Hepatocyte (in vitro differentiated cells): ENCODE measurements around the gene PPME1. TPM values are rescaled to one million over a fixed set of nuclear protein-coding genes. Genes with fewer than 3 reads are reported as not detected.

ENCODE experiments used
- DNase-seq: peaks from one replicate; pipeline ENCODE4 v3.0.0-alpha.2; 2016; ENCODE audit warnings: low spot score
- H2AFZ ChIP-seq: fragments of 200-600 bp; sonication (generic); 2 replicates; pipeline ENCODE4 v1.6.0; 2016; ENCODE audit warnings: antibody characterized with exemption, mild to moderate bottlenecking
- H3K27ac ChIP-seq: fragments of 200-600 bp; sonication (generic); 2 replicates; pipeline ENCODE4 v1.5.1; 2016; ENCODE audit warnings: mild to moderate bottlenecking
- H3K27me3 ChIP-seq: fragments of 200-600 bp; sonication (generic); 2 replicates; pipeline ENCODE4 v1.6.1; 2016
- H3K36me3 ChIP-seq: fragments of 200-600 bp; sonication (generic); replicated peaks from 2 replicates; pipeline ENCODE4 v1.5.1; 2016; ENCODE audit warnings: low read depth; ENCODE audit not compliant: insufficient read depth
- H3K4me1 ChIP-seq: fragments of 200-600 bp; sonication (generic); 2 replicates; pipeline ENCODE4 v1.5.1; 2016; ENCODE audit warnings: mild to moderate bottlenecking, moderate library complexity; ENCODE audit not compliant: insufficient read depth
- H3K4me2 ChIP-seq: fragments of 200-600 bp; sonication (generic); 2 replicates; pipeline ENCODE4 v1.6.0; 2016
- H3K4me3 ChIP-seq: fragments of 200-600 bp; sonication (generic); 2 replicates; pipeline ENCODE4 v1.5.1; 2016; ENCODE audit warnings: mild to moderate bottlenecking
- H3K79me2 ChIP-seq: fragments of 200-600 bp; sonication (generic); 2 replicates; pipeline ENCODE4 v1.6.0; 2017; ENCODE audit warnings: mild to moderate bottlenecking
- H3K9me2 ChIP-seq: fragments of 200-600 bp; sonication (generic); replicated peaks from 2 replicates; pipeline ENCODE4 v1.6.0; 2017; ENCODE audit warnings: mild to moderate bottlenecking; ENCODE audit not compliant: insufficient read depth
- H3K9me3 ChIP-seq: fragments of 200-600 bp; sonication (generic); 2 replicates; pipeline ENCODE4 v1.5.1; 2016; ENCODE audit warnings: low read depth, mild to moderate bottlenecking
- H4K20me1 ChIP-seq: fragments of 200-600 bp; sonication (generic); 2 replicates; pipeline ENCODE4 v1.6.0; 2016; ENCODE audit warnings: mild to moderate bottlenecking; ENCODE audit not compliant: insufficient read depth, poor library complexity, severe bottlenecking
- CTCF ChIP-seq: fragments of 200-600 bp; sonication (generic); IDR thresholded peaks from 2 replicates; pipeline ENCODE4 v1.5.1; 2016; ENCODE audit warnings: antibody characterized with exemption, mild to moderate bottlenecking; ENCODE audit not compliant: poor library complexity
- EZH2 ChIP-seq: fragments of 200-600 bp; sonication (generic); IDR thresholded peaks from 2 replicates; pipeline ENCODE4 v1.6.1; 2016; ENCODE audit warnings: antibody characterized with exemption, mild to moderate bottlenecking, borderline replicate concordance
- EZH2phosphoT487 ChIP-seq: fragments of 200-600 bp; sonication (generic); IDR thresholded peaks from one replicate; pipeline ENCODE4 v1.6.1; 2018; ENCODE audit warnings: antibody characterized with exemption, mild to moderate bottlenecking, low read depth, moderate library complexity; ENCODE audit not compliant: unreplicated experiment, severe bottlenecking
- WGBS: methylation state at CpG from one replicate; pipeline ENCODE4 v1.1.6; 2016; ENCODE audit warnings: low lambda C conversion rate; ENCODE audit errors: missing lambda C conversion rate; 5-methylcytosine and 5-hydroxymethylcytosine counted together
- polyA plus RNA-seq: library from polyadenylated mRNA; unstranded; fragments of >200 nt; fragmentation: Nextera tagmentation; extraction: Ambion mirVana; gene quantifications from 2 replicates; pipeline ENCODE4 v1.2.1, GENCODE V29; 2016
- total RNA-seq: library from RNA; depleted of rRNA; stranded (reverse); fragments of >200 nt; gene quantifications from 2 replicates; pipeline ENCODE4 v1.2.3, GENCODE V29; 2014

Gene PPME1
- total and polyA plus RNA-seq, 2 experiments from 2014 or later, result 25.2 to 45.7 TPM

GRCh38 chr11:74212533-74212932, 41.4 kb downstream of the PPME1 start:
- Histone ChIP-seq H3K27me3 (no peaks in the 10 kb centered on the region), H3K4me3 (no peak overlapping the region), H3K27ac (no peak overlapping the region), H3K9me3 (no peaks in the 10 kb centered on the region), H3K4me2 (no peak overlapping the region), H3K79me2 (no peaks in the 10 kb centered on the region), H3K36me3 (no peaks in the 10 kb centered on the region), H3K9me2 (no peaks in the 10 kb centered on the region), H3K4me1 (no peaks in the 10 kb centered on the region), H4K20me1 (no peaks in the 10 kb centered on the region), H2AFZ (no peak overlapping the region)
- TF ChIP-seq EZH2phosphoT487, result no peak
- TF ChIP-seq EZH2, result no peak
- TF ChIP-seq CTCF, result no peak
- no peak for DNase-seq
- 97% methylated on average over 2 of the region's 2 CpGs for WGBS

- no peaks in the 10 kb centered on the region for H3K79me2 ChIP-seq
- DNase-seq, result no peak
- no peak overlapping the region for H2AFZ ChIP-seq
- no peaks in the 10 kb centered on the region for H4K20me1 ChIP-seq
- H3K4me2 ChIP-seq, result no peak overlapping the region
- WGBS, result 63% methylated on average over 1 of the region's 1 CpG
- H3K9me2 ChIP-seq, result no peaks in the 10 kb centered on the region
- H3K36me3 ChIP-seq, result no peaks in the 10 kb centered on the region
- H3K27ac ChIP-seq, result no peak overlapping the region
- no peak overlapping the region for H3K4me3 ChIP-seq
- no peaks in the 10 kb centered on the region for H3K9me3 ChIP-seq
- no peak for TF ChIP-seq CTCF
- TF ChIP-seq EZH2phosphoT487, result no peak
- TF ChIP-seq EZH2, result no peak
- H3K4me1 ChIP-seq, result peaks cover 7% of the 10 kb centered on the region
- no peaks in the 10 kb centered on the region for H3K27me3 ChIP-seq
Measured at GRCh38 chr11:74220376-74220775, 49.3 kb downstream of the PPME1 start.

- 52% methylated on average over 1 of the region's 1 CpG for WGBS
Measured at GRCh38 chr11:74221816-74222215, 50.7 kb downstream of the PPME1 start.

More at GRCh38 chr11:74221816-74222215, 50.7 kb downstream of the PPME1 start:
- Histone ChIP-seq H3K27ac (no peak overlapping the region), H3K79me2 (no peaks in the 10 kb centered on the region), H4K20me1 (no peaks in the 10 kb centered on the region), H3K4me2 (no peak overlapping the region), H3K9me3 (no peaks in the 10 kb centered on the region), H3K36me3 (no peaks in the 10 kb centered on the region), H3K4me1 (peaks cover 7% of the 10 kb centered on the region), H3K27me3 (no peaks in the 10 kb centered on the region), H3K9me2 (no peaks in the 10 kb centered on the region), H3K4me3 (no peak overlapping the region), H2AFZ (no peak overlapping the region)
- DNase-seq, result no peak
- TF ChIP-seq EZH2, result no peak
- no peak for TF ChIP-seq CTCF
- TF ChIP-seq EZH2phosphoT487, result no peak
